WTC11 (cell line): Measurements from ENCODE around the gene NPAS3.

ENCODE experiments used
- CREB1 ChIP-seq: sonication (generic); formaldehyde crosslinking; IDR thresholded peaks from 2 replicates; pipeline ENCODE4 v1.8.0; 2023; ENCODE audit warnings: mild to moderate bottlenecking, missing genetic modification reagents
- CTCF ChIP-seq: fragments of 200-600 bp; IDR thresholded peaks from 2 replicates; pipeline ENCODE4 v1.8.0; 2022; ENCODE audit warnings: antibody characterized with exemption
- FOXP1 ChIP-seq: sonication (generic); formaldehyde crosslinking; IDR thresholded peaks from 2 replicates; pipeline ENCODE4 v1.8.0; 2022; ENCODE audit warnings: missing genetic modification reagents, mild to moderate bottlenecking, moderate library complexity, borderline replicate concordance
- JUN ChIP-seq: sonication (generic); formaldehyde crosslinking; IDR thresholded peaks from 2 replicates; pipeline ENCODE4 v1.8.0; 2023; ENCODE audit warnings: mild to moderate bottlenecking, missing genetic modification reagents
- NFYB ChIP-seq: sonication (generic); formaldehyde crosslinking; conservative IDR thresholded peaks from 2 replicates; pipeline ENCODE4 v1.8.0; 2022; ENCODE audit warnings: low read depth, missing genetic modification reagents
- NR2C2 ChIP-seq: sonication (generic); formaldehyde crosslinking; IDR thresholded peaks from 2 replicates; pipeline ENCODE4 v1.8.0; 2022; ENCODE audit warnings: mild to moderate bottlenecking, missing genetic modification reagents
- NR3C1 ChIP-seq: sonication (generic); formaldehyde crosslinking; conservative IDR thresholded peaks from 2 replicates; pipeline ENCODE4 v1.8.1; 2023; ENCODE audit warnings: low read depth, mild to moderate bottlenecking, missing genetic modification reagents
- TEAD4 ChIP-seq: sonication (generic); formaldehyde crosslinking; IDR thresholded peaks from 2 replicates; pipeline ENCODE4 v1.8.0; 2022; ENCODE audit warnings: mild to moderate bottlenecking, missing genetic modification reagents
- TP53 ChIP-seq: sonication (generic); formaldehyde crosslinking; IDR thresholded peaks from 2 replicates; pipeline ENCODE4 v1.8.1; 2023; ENCODE audit warnings: mild to moderate bottlenecking, missing genetic modification reagents
- ZNF423 ChIP-seq: fragments of 250-450 bp; sonication (Bioruptor Pico); IDR thresholded peaks from 2 replicates; pipeline ENCODE4 v2.1.2; 2022; ENCODE audit warnings: mild to moderate bottlenecking, moderate library complexity
- TF ChIP-seq, protein P1 (sequence below): sonication (generic); formaldehyde crosslinking; IDR thresholded peaks from 2 replicates; pipeline ENCODE4 v1.8.0; 2023; ENCODE audit warnings: missing genetic modification reagents

GRCh38 chr14:33280646-33281045 lies 342.0 kb downstream of the NPAS3 start:
- TF ChIP-seq CTCF (no peak), FOXP1 (no peak), JUN (CRISPR knock-in tag) (no peak), ZNF423 (CRISPR knock-in tag) (no peak), TP53 (CRISPR knock-in tag) (no peak), TEAD4 (CRISPR knock-in tag) (no peak), NR3C1 (CRISPR knock-in tag) (no peak), NFYB (no peak), NR2C2 (CRISPR knock-in tag) (no peak), CREB1 (CRISPR knock-in tag) (no peak)
- TF ChIP-seq, protein P1, sequence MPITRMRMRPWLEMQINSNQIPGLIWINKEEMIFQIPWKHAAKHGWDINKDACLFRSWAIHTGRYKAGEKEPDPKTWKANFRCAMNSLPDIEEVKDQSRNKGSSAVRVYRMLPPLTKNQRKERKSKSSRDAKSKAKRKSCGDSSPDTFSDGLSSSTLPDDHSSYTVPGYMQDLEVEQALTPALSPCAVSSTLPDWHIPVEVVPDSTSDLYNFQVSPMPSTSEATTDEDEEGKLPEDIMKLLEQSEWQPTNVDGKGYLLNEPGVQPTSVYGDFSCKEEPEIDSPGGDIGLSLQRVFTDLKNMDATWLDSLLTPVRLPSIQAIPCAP (CRISPR knock-in tag), result no peak
